Measurements from ENCODE around the gene DMBX1.

Gene DMBX1

GRCh38 chr1:46520063-46520911, 30.7 kb downstream of the DMBX1 start:
- no peak overlapping the region for H3K27ac ChIP-seq (ENCODE audit: low read depth, low read length)
- H2AFZ ChIP-seq (ENCODE audit: low read length, unreplicated experiment) = no peak overlapping the region
- no peaks in the 10 kb centered on the region for H3K79me2 ChIP-seq (ENCODE audit: control insufficient read depth, insufficient read depth, low read length, unreplicated experiment)
- H3K27me3 ChIP-seq (ENCODE audit: insufficient read depth, low read length) = no peaks in the 10 kb centered on the region
- no peaks in the 10 kb centered on the region for H3K36me3 ChIP-seq (ENCODE audit: insufficient read depth, low read length)
- H3K4me3 ChIP-seq (ENCODE audit: low read depth, low read length) = no peak overlapping the region
- H3K4me1 ChIP-seq (ENCODE audit: control insufficient read depth, insufficient read depth, low read length, unreplicated experiment) = peaks cover 40% of the 10 kb centered on the region

GRCh38 chr1:46521414-46521813, 31.8 kb downstream of the DMBX1 start:
- no peak overlapping the region for H3K27ac ChIP-seq (ENCODE audit: low read depth, low read length)
- no peaks in the 10 kb centered on the region for H3K27me3 ChIP-seq (ENCODE audit: insufficient read depth, low read length)
- no peaks in the 10 kb centered on the region for H3K36me3 ChIP-seq (ENCODE audit: insufficient read depth, low read length)
- H2AFZ ChIP-seq (ENCODE audit: low read length, unreplicated experiment) = no peak overlapping the region
- no peak overlapping the region for H3K4me3 ChIP-seq (ENCODE audit: low read depth, low read length)
- peaks cover 40% of the 10 kb centered on the region for H3K4me1 ChIP-seq (ENCODE audit: control insufficient read depth, insufficient read depth, low read length, unreplicated experiment)
- no peaks in the 10 kb centered on the region for H3K79me2 ChIP-seq (ENCODE audit: control insufficient read depth, insufficient read depth, low read length, unreplicated experiment)

GRCh38 chr1:46522184-46522968, 32.7 kb downstream of the DMBX1 start:
- H3K27ac ChIP-seq (ENCODE audit: low read depth, low read length) = peak overlapping the region; percentile 59

GRCh38 chr1:46522969-46523320, 33.3 kb downstream of the DMBX1 start:
- no peaks in the 10 kb centered on the region for H3K27me3 ChIP-seq (ENCODE audit: insufficient read depth, low read length)

More at GRCh38 chr1:46522184-46522968, 32.7 kb downstream of the DMBX1 start:
- Histone ChIP-seq H3K27me3 (ENCODE audit: insufficient read depth, low read length) (no peaks in the 10 kb centered on the region), H3K79me2 (ENCODE audit: control insufficient read depth, insufficient read depth, low read length, unreplicated experiment) (no peaks in the 10 kb centered on the region), H2AFZ (ENCODE audit: low read length, unreplicated experiment) (no peak overlapping the region), H3K4me1 (ENCODE audit: control insufficient read depth, insufficient read depth, low read length, unreplicated experiment) (peaks cover 37% of the 10 kb centered on the region), H3K36me3 (ENCODE audit: insufficient read depth, low read length) (no peaks in the 10 kb centered on the region), H3K4me3 (ENCODE audit: low read depth, low read length) (no peak overlapping the region)

GRCh38 chr1:46523496-46524353, 34.1 kb downstream of the DMBX1 start:
- Histone ChIP-seq H3K4me3 (ENCODE audit: low read depth, low read length) (no peak overlapping the region), H3K4me1 (ENCODE audit: control insufficient read depth, insufficient read depth, low read length, unreplicated experiment) (peaks cover 37% of the 10 kb centered on the region), H2AFZ (ENCODE audit: low read length, unreplicated experiment) (no peak overlapping the region), H3K36me3 (ENCODE audit: insufficient read depth, low read length) (no peaks in the 10 kb centered on the region), H3K27ac (ENCODE audit: low read depth, low read length) (no peak overlapping the region), H3K79me2 (ENCODE audit: control insufficient read depth, insufficient read depth, low read length, unreplicated experiment) (no peaks in the 10 kb centered on the region), H3K27me3 (ENCODE audit: insufficient read depth, low read length) (peaks cover 2% of the 10 kb centered on the region)

More at GRCh38 chr1:46522969-46523320, 33.3 kb downstream of the DMBX1 start:
- H3K27ac ChIP-seq (ENCODE audit: low read depth, low read length) = no peak overlapping the region
- H3K4me1 ChIP-seq (ENCODE audit: control insufficient read depth, insufficient read depth, low read length, unreplicated experiment) = peaks cover 37% of the 10 kb centered on the region
- no peaks in the 10 kb centered on the region for H3K79me2 ChIP-seq (ENCODE audit: control insufficient read depth, insufficient read depth, low read length, unreplicated experiment)
- H2AFZ ChIP-seq (ENCODE audit: low read length, unreplicated experiment) = no peak overlapping the region
- H3K4me3 ChIP-seq (ENCODE audit: low read depth, low read length) = no peak overlapping the region
- H3K36me3 ChIP-seq (ENCODE audit: insufficient read depth, low read length) = no peaks in the 10 kb centered on the region

GRCh38 chr1:46524843-46525242, 35.2 kb downstream of the DMBX1 start:
- Histone ChIP-seq H3K4me3 (ENCODE audit: low read depth, low read length) (no peak overlapping the region), H3K4me1 (ENCODE audit: control insufficient read depth, insufficient read depth, low read length, unreplicated experiment) (peaks cover 32% of the 10 kb centered on the region), H3K36me3 (ENCODE audit: insufficient read depth, low read length) (no peaks in the 10 kb centered on the region), H2AFZ (ENCODE audit: low read length, unreplicated experiment) (no peak overlapping the region), H3K27ac (ENCODE audit: low read depth, low read length) (no peak overlapping the region), H3K27me3 (ENCODE audit: insufficient read depth, low read length) (peaks cover 8% of the 10 kb centered on the region), H3K79me2 (ENCODE audit: control insufficient read depth, insufficient read depth, low read length, unreplicated experiment) (no peaks in the 10 kb centered on the region)

- no peak overlapping the region for H3K4me3 ChIP-seq (ENCODE audit: low read depth, low read length)
- peaks cover 8% of the 10 kb centered on the region for H3K27me3 ChIP-seq (ENCODE audit: insufficient read depth, low read length)
- H2AFZ ChIP-seq (ENCODE audit: low read length, unreplicated experiment) = no peak overlapping the region
- peaks cover 26% of the 10 kb centered on the region for H3K4me1 ChIP-seq (ENCODE audit: control insufficient read depth, insufficient read depth, low read length, unreplicated experiment)
- H3K36me3 ChIP-seq (ENCODE audit: insufficient read depth, low read length) = no peaks in the 10 kb centered on the region
- no peaks in the 10 kb centered on the region for H3K79me2 ChIP-seq (ENCODE audit: control insufficient read depth, insufficient read depth, low read length, unreplicated experiment)
- H3K27ac ChIP-seq (ENCODE audit: low read depth, low read length) = no peak overlapping the region
These were observed 35.8 kb downstream of the DMBX1 start for GRCh38 chr1:46525253-46525983.

- peaks cover 8% of the 10 kb centered on the region for H3K27me3 ChIP-seq (ENCODE audit: insufficient read depth, low read length)
- no peaks in the 10 kb centered on the region for H3K36me3 ChIP-seq (ENCODE audit: insufficient read depth, low read length)
- peaks cover 19% of the 10 kb centered on the region for H3K4me1 ChIP-seq (ENCODE audit: control insufficient read depth, insufficient read depth, low read length, unreplicated experiment)
- no peak overlapping the region for H3K27ac ChIP-seq (ENCODE audit: low read depth, low read length)
- H2AFZ ChIP-seq (ENCODE audit: low read length, unreplicated experiment) = no peak overlapping the region
- no peaks in the 10 kb centered on the region for H3K79me2 ChIP-seq (ENCODE audit: control insufficient read depth, insufficient read depth, low read length, unreplicated experiment)
- H3K4me3 ChIP-seq (ENCODE audit: low read depth, low read length) = no peak overlapping the region
These were observed 36.5 kb downstream of the DMBX1 start for GRCh38 chr1:46526013-46526690.

- Histone ChIP-seq H2AFZ (ENCODE audit: low read length, unreplicated experiment) (no peak overlapping the region), H3K27me3 (ENCODE audit: insufficient read depth, low read length) (peaks cover 8% of the 10 kb centered on the region), H3K4me3 (ENCODE audit: low read depth, low read length) (no peak overlapping the region), H3K4me1 (ENCODE audit: control insufficient read depth, insufficient read depth, low read length, unreplicated experiment) (peaks cover 14% of the 10 kb centered on the region), H3K36me3 (ENCODE audit: insufficient read depth, low read length) (no peaks in the 10 kb centered on the region), H3K27ac (ENCODE audit: low read depth, low read length) (no peak overlapping the region), H3K79me2 (ENCODE audit: control insufficient read depth, insufficient read depth, low read length, unreplicated experiment) (no peaks in the 10 kb centered on the region)
These were observed 37.2 kb downstream of the DMBX1 start for GRCh38 chr1:46526691-46527291.
